ENCODE measurements around the gene PADI1.

GRCh38 chr1:17289721-17290120 lies 84.8 kb downstream of the PADI1 start:
- TF ChIP-seq CTCF (IDR thresholded peaks at IDR 0.05) (no peak), RAD21 (conservative IDR thresholded peaks at IDR 0.05 in 1 of 2, IDR thresholded peaks at IDR 0.05 in 1 of 2) (no peak), JUN (IDR thresholded peaks at IDR 0.05) (no peak), CHD2 (IDR thresholded peaks at IDR 0.05; ENCODE audit: low read length, partially characterized antibody) (no peak), POLR2A (IDR thresholded peaks at IDR 0.05; ENCODE audit: low read length) (no peak), RNF2 (IDR thresholded peaks at IDR 0.05; ENCODE audit: borderline replicate concordance, low read depth) (no peak), NR3C1 (IDR thresholded peaks at IDR 0.05) (no peak), RARB (CRISPR knock-in tag; IDR thresholded peaks at IDR 0.05) (no peak), ZNF302 (CRISPR knock-in tag; IDR thresholded peaks at IDR 0.05) (no peak), RFX5 (IDR thresholded peaks at IDR 0.05) (no peak), EP300 (IDR thresholded peaks at IDR 0.05) (no peak), MAZ (IDR thresholded peaks at IDR 0.05; ENCODE audit: borderline replicate concordance, low read depth, low read length) (no peak), ZFP36 (IDR thresholded peaks at IDR 0.05; ENCODE audit: borderline replicate concordance, partially characterized antibody) (no peak), MYC (IDR thresholded peaks at IDR 0.05; ENCODE audit: borderline replicate concordance, low read length) (no peak)
